HepG2 (cell line): Measurements from ENCODE around the gene C9orf43. TPM values are rescaled to one million over a fixed set of nuclear protein-coding genes. Genes with fewer than 3 reads are reported as not detected.

Experiments
- ATAC-seq: fragments of 200-7000 bp; cut with Tn5 transposase; 3 replicates; pipeline ENCODE4 v1.9.1; 2020; ENCODE audit warnings: mild to moderate bottlenecking, moderate library complexity
- BruUV-seq: library from RNA; stranded (reverse); fragments of 400-500 nt; replicated peaks from 2 replicates; lab custom pipeline; 2021; lab: Mats Ljungman, UMichigan
- CTCF ChIA-PET: fragments of 300-600 bp; formaldehyde crosslinking; extraction: SDS; loops from one replicate; lab custom pipeline; 2021; ENCODE audit warnings: low total read pairs, inconsistent platforms, low intra/inter-chr PET ratio; lab: Yijun Ruan, JAX
- POLR2A ChIA-PET: fragments of 350-600 bp; sonication (Branson Sonifier 250); formaldehyde crosslinking; loops from one replicate; lab custom pipeline; 2020; ENCODE audit warnings: antibody characterized with exemption, inconsistent platforms; lab: Yijun Ruan, JAX
- DNase-seq: peaks from one replicate; pipeline ENCODE4 v3.0.0-alpha.2; 2015; ENCODE audit warnings: low spot score
- FAIRE-seq: peaks from 3 replicates; lab custom pipeline; 2011; peaks lifted over from hg19 to GRCh38; lab: Jason Lieb, UNC
- H2AFZ ChIP-seq: one replicate; pipeline ENCODE4 v1.6.1; 2011; ENCODE audit warnings: low read length, inconsistent platforms
- H3K27ac ChIP-seq: fragments of 300-600 bp; 3 replicates; pipeline ENCODE4 v1.8.0; 2011; ENCODE audit warnings: mixed run types, mild to moderate bottlenecking, mixed read lengths, low read length, inconsistent platforms; ENCODE audit not compliant: insufficient read depth; ENCODE audit errors: extremely low read length
- H3K27me3 ChIP-seq, 2 experiments: fragments of 200-600 bp in 1 of 2; 2 replicates in 1 of 2; 3 replicates in 1 of 2; pipeline versions ENCODE4 v1.6.0 to v1.8.0; 2011; ENCODE audit warnings: low read length in 2 of 2, mild to moderate bottlenecking in 2 of 2, moderate library complexity in 2 of 2, inconsistent platforms in 1 of 2; ENCODE audit not compliant: insufficient read depth in 2 of 2, control insufficient read depth in 1 of 2
- H3K36me3 ChIP-seq, 2 experiments: fragments of 200-600 bp in 1 of 2; replicated peaks in 1 of 2; 2 replicates in 1 of 2; 3 replicates in 1 of 2; pipeline versions ENCODE4 v1.5.1 to v1.8.0; 2011; ENCODE audit warnings: low read length in 2 of 2, inconsistent platforms in 1 of 2; ENCODE audit not compliant: insufficient read depth in 2 of 2, control insufficient read depth in 1 of 2
- H3K4me1 ChIP-seq: 2 replicates; pipeline ENCODE4 v1.5.1; 2012; ENCODE audit warnings: low read length, inconsistent platforms; ENCODE audit not compliant: insufficient read depth
- H3K4me2 ChIP-seq: 2 replicates; pipeline ENCODE4 v1.6.0; 2011; ENCODE audit warnings: low read depth, low read length, inconsistent platforms
- H3K4me3 ChIP-seq, 3 experiments: fragments of 200-600 bp in 1 of 3; sonication (generic), shearing (Covaris generic) in 1 of 3; replicated peaks in 1 of 3; 2 replicates each; pipeline ENCODE4 v1.5.1; 2011 to 2016; ENCODE audit warnings: low read length in 3 of 3, inconsistent platforms in 2 of 3, low read depth in 2 of 3, mild to moderate bottlenecking in 2 of 3, control low read depth in 1 of 3, mixed read lengths in 1 of 3; ENCODE audit not compliant: insufficient read depth in 1 of 3
- H3K79me2 ChIP-seq: one replicate; pipeline ENCODE4 v1.6.1; 2011; ENCODE audit warnings: low read length, inconsistent platforms; ENCODE audit not compliant: insufficient read depth
- H3K9ac ChIP-seq: 2 replicates; pipeline ENCODE4 v1.6.0; 2011; ENCODE audit warnings: mild to moderate bottlenecking, low read depth, low read length, inconsistent platforms; ENCODE audit not compliant: insufficient read depth
- H3K9me3 ChIP-seq: 2 replicates; pipeline ENCODE4 v1.5.1; 2012; ENCODE audit warnings: mild to moderate bottlenecking, low read length
- H4K20me1 ChIP-seq: 2 replicates; pipeline ENCODE4 v1.6.0; 2011; ENCODE audit warnings: inconsistent platforms, mild to moderate bottlenecking, low read length, moderate library complexity; ENCODE audit not compliant: insufficient read depth
- CSRNP2 ChIP-seq: sonication (generic); formaldehyde crosslinking; conservative IDR thresholded peaks from 2 replicates; pipeline ENCODE4 v1.8.0; 2022; ENCODE audit warnings: low read depth, missing genetic modification reagents
- FOXK2 ChIP-seq: fragments of 450-650 bp; IDR thresholded peaks from 2 replicates; pipeline ENCODE4 v1.6.1; 2016
- MTERF4 ChIP-seq: sonication (generic); formaldehyde crosslinking; IDR thresholded peaks from 2 replicates; pipeline ENCODE4 v1.8.0; 2023; ENCODE audit warnings: mild to moderate bottlenecking, missing genetic modification reagents
- ZBTB21 ChIP-seq: sonication (generic); formaldehyde crosslinking; IDR thresholded peaks from 2 replicates; pipeline ENCODE4 v1.4.0; 2020; ENCODE audit warnings: missing genetic modification reagents
- ZNF10 ChIP-seq: sonication (generic); formaldehyde crosslinking; IDR thresholded peaks from 2 replicates; pipeline ENCODE4 v1.4.0; 2020; ENCODE audit warnings: mild to moderate bottlenecking, low read depth, missing genetic modification reagents, borderline replicate concordance
- ZNF354B ChIP-seq: sonication (generic); formaldehyde crosslinking; IDR thresholded peaks from 2 replicates; pipeline ENCODE4 v1.8.0; 2022; ENCODE audit warnings: mild to moderate bottlenecking, missing genetic modification reagents
- ZNF614 ChIP-seq: IDR thresholded peaks from 2 replicates; pipeline ENCODE4 v1.6.1; 2018; ENCODE audit warnings: missing biosample characterization, missing genetic modification reagents, inconsistent platforms, borderline replicate concordance
- ZSCAN12 ChIP-seq: sonication (generic); formaldehyde crosslinking; IDR thresholded peaks from 2 replicates; pipeline ENCODE4 v1.9.0; 2021; ENCODE audit warnings: mild to moderate bottlenecking, missing genetic modification reagents
- ZSCAN30 ChIP-seq: sonication (generic); formaldehyde crosslinking; IDR thresholded peaks from 2 replicates; pipeline ENCODE4 v1.5.0; 2020; ENCODE audit warnings: mild to moderate bottlenecking, missing genetic modification reagents
- WGBS: methylation state at CpG from one replicate; pipeline ENCODE4 v1.1.6; 2017; ENCODE audit warnings: low lambda C conversion rate; 5-methylcytosine and 5-hydroxymethylcytosine counted together
- in situ Hi-C: cut with HindIII; loops from 2 replicates; pipeline ENCODE4 v1.10.0; 2017; ENCODE audit warnings: low pct_unique_long_range_greater_than_20kb; ENCODE audit not compliant: extremely low pct_ligation_motif_present
- intact Hi-C: fragments of 100-400 bp; cut with micrococcal nuclease; formaldehyde crosslinking; loops from one replicate; pipeline ENCODE4 v1.10.0; 2022; ENCODE audit not compliant: unreplicated experiment
- polyA plus RNA-seq, 8 experiments: library from polyadenylated mRNA; depleted of rRNA in 3 of 8; stranded (reverse) in 7 of 8; unstranded in 1 of 8; fragments of >200 nt; fragmentation: Illumina TruSeq in 4 of 8; extraction: Trizol in 4 of 8; gene quantifications; 2 replicates each; pipeline versions ENCODE4 v1.2.1 to v1.2.3, GENCODE V29; 2011 to 2016; ENCODE audit warnings: low read depth in 4 of 8, missing spikeins in 1 of 8, mixed read lengths in 1 of 8; ENCODE audit not compliant: insufficient read depth in 1 of 8
- total RNA-seq, 5 experiments: library from RNA; depleted of rRNA; stranded (reverse); fragments of >200 nt; fragmentation: Illumina TruSeq; extraction: Trizol; gene quantifications; 2 replicates each; pipeline ENCODE4 v1.2.3, GENCODE V29; 2016; ENCODE audit warnings: low read depth in 1 of 5
- TF ChIP-seq, protein P1 (sequence below): fragments of 450-650 bp; IDR thresholded peaks from 2 replicates; pipeline ENCODE4 v1.6.1; 2017
- TF ChIP-seq, protein P2 (sequence below): IDR thresholded peaks from 2 replicates; pipeline ENCODE4 v1.6.1; 2016; ENCODE audit warnings: low read depth, control low read depth
- TF ChIP-seq, protein P3 (sequence below): sonication (generic); formaldehyde crosslinking; IDR thresholded peaks from 2 replicates; pipeline ENCODE4 v1.4.0; 2020; ENCODE audit warnings: missing genetic modification reagents, borderline replicate concordance

C9orf43 gene
- total and polyA plus RNA-seq, 2 of the 13 experiments (the other 11 are each of a cell fraction or from before 2014, with no cell fraction given), result 0.24 to 0.31 TPM

DNA sequence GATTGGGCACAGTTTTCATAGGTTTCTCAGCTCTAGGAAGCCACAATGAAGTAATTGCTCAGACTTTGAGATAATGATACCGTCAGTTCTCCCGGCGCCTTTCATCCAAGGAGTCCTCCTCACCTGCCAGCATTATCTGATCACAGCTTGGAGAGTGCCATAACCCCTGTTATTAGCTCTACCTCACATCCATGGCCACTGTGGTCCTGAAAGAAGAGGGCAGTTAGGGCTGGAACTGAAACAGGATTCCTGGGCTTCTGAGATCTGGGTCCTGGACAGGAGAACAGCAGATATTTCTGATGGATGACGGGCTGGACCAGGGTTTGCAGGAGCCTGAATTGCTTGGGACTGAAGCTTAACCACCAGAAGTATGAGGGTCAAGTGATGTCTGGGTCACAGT, 66.5 kb downstream of the C9orf43 start (continued):
- TF ChIP-seq, protein P1, sequence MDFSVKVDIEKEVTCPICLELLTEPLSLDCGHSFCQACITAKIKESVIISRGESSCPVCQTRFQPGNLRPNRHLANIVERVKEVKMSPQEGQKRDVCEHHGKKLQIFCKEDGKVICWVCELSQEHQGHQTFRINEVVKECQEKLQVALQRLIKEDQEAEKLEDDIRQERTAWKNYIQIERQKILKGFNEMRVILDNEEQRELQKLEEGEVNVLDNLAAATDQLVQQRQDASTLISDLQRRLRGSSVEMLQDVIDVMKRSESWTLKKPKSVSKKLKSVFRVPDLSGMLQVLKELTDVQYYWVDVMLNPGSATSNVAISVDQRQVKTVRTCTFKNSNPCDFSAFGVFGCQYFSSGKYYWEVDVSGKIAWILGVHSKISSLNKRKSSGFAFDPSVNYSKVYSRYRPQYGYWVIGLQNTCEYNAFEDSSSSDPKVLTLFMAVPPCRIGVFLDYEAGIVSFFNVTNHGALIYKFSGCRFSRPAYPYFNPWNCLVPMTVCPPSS, result no peak
- no peak for TF ChIP-seq CSRNP2

GRCh38 chr9:113477661-113478060, 67.1 kb downstream of the C9orf43 start:
- intact Hi-C loops, result no loop called here
- no peak for FAIRE-seq
- TF ChIP-seq ZNF614 (CRISPR knock-in tag) (no peak), MTERF4 (CRISPR knock-in tag) (no peak), ZSCAN30 (no peak), ZSCAN12 (CRISPR knock-in tag) (no peak), ZBTB21 (CRISPR knock-in tag) (no peak), ZNF354B (CRISPR knock-in tag) (no peak), FOXK2 (no peak), ZNF10 (CRISPR knock-in tag) (no peak)
- TF ChIP-seq, protein P2, sequence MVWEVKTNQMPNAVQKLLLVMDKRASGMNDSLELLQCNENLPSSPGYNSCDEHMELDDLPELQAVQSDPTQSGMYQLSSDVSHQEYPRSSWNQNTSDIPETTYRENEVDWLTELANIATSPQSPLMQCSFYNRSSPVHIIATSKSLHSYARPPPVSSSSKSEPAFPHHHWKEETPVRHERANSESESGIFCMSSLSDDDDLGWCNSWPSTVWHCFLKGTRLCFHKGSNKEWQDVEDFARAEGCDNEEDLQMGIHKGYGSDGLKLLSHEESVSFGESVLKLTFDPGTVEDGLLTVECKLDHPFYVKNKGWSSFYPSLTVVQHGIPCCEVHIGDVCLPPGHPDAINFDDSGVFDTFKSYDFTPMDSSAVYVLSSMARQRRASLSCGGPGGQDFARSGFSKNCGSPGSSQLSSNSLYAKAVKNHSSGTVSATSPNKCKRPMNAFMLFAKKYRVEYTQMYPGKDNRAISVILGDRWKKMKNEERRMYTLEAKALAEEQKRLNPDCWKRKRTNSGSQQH (CRISPR knock-in tag), result no peak
- TF ChIP-seq, protein P1, result no peak
- TF ChIP-seq, protein P3, sequence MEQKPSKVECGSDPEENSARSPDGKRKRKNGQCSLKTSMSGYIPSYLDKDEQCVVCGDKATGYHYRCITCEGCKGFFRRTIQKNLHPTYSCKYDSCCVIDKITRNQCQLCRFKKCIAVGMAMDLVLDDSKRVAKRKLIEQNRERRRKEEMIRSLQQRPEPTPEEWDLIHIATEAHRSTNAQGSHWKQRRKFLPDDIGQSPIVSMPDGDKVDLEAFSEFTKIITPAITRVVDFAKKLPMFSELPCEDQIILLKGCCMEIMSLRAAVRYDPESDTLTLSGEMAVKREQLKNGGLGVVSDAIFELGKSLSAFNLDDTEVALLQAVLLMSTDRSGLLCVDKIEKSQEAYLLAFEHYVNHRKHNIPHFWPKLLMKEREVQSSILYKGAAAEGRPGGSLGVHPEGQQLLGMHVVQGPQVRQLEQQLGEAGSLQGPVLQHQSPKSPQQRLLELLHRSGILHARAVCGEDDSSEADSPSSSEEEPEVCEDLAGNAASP (CRISPR knock-in tag), result no peak

More at GRCh38 chr9:113477661-113478060, 67.1 kb downstream of the C9orf43 start:
- no peaks in the 10 kb centered on the region for H3K9me3 ChIP-seq
- H3K36me3 ChIP-seq, result peaks cover 3 to 42% of the 10 kb centered on the region in 2 experiments; a peak in 4 of 5 replicates
- ATAC-seq, result no peak
- ChIA-PET CTCF (no interaction called here), POLR2A (no interaction called here)
- peaks cover 22% of the 10 kb centered on the region for H3K4me1 ChIP-seq
- WGBS, result 90% methylated on average over 5 of the region's 5 CpGs
- H4K20me1 ChIP-seq, result no peaks in the 10 kb centered on the region
- peaks cover 37% of the 10 kb centered on the region for H3K79me2 ChIP-seq
- no TSS peak for BruUV-seq
- H3K4me2 ChIP-seq, result no peak overlapping the region
- DNase-seq, result no peak
- no peak overlapping the region for H3K9ac ChIP-seq
- no peak overlapping the region for H2AFZ ChIP-seq
- H3K27ac ChIP-seq, result no peak overlapping the region
- no peak overlapping the region for H3K4me3 ChIP-seq
- H3K27me3 ChIP-seq, result no peaks in the 10 kb centered on the region
- in situ Hi-C loops, result no loop called here
